ENCODE results near the gene MAL. TPM values are rescaled to one million over a fixed set of nuclear protein-coding genes. Genes with fewer than 3 reads are reported as not detected.

The MAL gene
- total RNA-seq, 1 experiment from 2014 or later = 0.22 TPM

DNA sequence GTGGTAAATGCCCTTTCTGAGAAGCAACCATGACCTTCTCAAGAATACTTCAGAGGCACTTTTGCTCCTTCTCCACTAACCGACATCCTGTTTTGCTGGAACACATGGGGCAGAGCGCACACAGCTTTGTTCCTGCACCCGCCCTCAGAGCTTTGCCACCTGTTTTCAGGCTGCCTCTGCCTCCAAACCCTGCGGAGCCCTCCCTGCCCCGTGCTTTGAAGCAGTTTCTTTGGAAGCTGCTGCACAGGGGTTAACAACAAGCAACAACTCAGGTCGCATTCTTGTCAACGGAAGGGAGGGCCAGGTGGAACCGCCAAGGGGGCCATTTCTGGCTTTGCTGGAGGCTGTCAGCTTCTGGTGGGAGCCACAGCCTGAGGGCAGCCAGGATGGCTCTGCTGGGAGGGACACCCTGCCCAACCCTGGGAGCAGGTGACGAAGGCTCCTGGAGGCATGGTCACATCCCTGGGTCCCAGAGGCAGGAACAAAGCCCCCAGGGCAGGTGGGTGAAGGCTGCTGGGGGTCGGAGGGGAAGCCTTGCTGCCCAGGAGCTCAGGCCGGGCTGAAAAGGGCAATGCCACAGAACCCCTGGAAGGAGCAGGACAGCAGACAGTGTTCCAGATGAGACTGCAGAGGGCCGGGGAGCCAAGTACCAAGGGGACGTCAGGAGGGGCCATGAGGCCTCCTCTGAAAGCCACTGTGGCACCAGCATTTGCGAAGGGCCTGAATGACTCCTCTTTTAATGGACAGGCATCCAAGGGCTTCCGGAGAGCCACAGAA, 49.3 kb downstream of the MAL start:
- no peak for TF ChIP-seq TP53 (CRISPR knock-in tag; IDR thresholded peaks at IDR 0.05)
- TF ChIP-seq CREM (CRISPR knock-in tag; IDR thresholded peaks at IDR 0.05) = no peak
- no peak for TF ChIP-seq SOX15 (CRISPR knock-in tag; IDR thresholded peaks at IDR 0.05)
- TF ChIP-seq JUN (CRISPR knock-in tag; IDR thresholded peaks at IDR 0.05) = no peak
- TF ChIP-seq CREB1 (CRISPR knock-in tag; IDR thresholded peaks at IDR 0.05) = no peak
- no peak for TF ChIP-seq CBFB (CRISPR knock-in tag; IDR thresholded peaks at IDR 0.05; ENCODE audit: low read depth)
- no peak for TF ChIP-seq ZNF423 (CRISPR knock-in tag; IDR thresholded peaks at IDR 0.05)
- TF ChIP-seq ZBTB43 (CRISPR knock-in tag; IDR thresholded peaks at IDR 0.05) = no peak
- no peak for TF ChIP-seq E2F5 (CRISPR knock-in tag; IDR thresholded peaks at IDR 0.05)
- TF ChIP-seq FOXJ3 (CRISPR knock-in tag; IDR thresholded peaks at IDR 0.05; ENCODE audit: borderline replicate concordance) = no peak
- TF ChIP-seq ATF3 (CRISPR knock-in tag; conservative IDR thresholded peaks at IDR 0.05) = no peak
- no peak for TF ChIP-seq ZNF263 (CRISPR knock-in tag; IDR thresholded peaks at IDR 0.05; ENCODE audit: low read depth)
- TF ChIP-seq, protein P1, sequence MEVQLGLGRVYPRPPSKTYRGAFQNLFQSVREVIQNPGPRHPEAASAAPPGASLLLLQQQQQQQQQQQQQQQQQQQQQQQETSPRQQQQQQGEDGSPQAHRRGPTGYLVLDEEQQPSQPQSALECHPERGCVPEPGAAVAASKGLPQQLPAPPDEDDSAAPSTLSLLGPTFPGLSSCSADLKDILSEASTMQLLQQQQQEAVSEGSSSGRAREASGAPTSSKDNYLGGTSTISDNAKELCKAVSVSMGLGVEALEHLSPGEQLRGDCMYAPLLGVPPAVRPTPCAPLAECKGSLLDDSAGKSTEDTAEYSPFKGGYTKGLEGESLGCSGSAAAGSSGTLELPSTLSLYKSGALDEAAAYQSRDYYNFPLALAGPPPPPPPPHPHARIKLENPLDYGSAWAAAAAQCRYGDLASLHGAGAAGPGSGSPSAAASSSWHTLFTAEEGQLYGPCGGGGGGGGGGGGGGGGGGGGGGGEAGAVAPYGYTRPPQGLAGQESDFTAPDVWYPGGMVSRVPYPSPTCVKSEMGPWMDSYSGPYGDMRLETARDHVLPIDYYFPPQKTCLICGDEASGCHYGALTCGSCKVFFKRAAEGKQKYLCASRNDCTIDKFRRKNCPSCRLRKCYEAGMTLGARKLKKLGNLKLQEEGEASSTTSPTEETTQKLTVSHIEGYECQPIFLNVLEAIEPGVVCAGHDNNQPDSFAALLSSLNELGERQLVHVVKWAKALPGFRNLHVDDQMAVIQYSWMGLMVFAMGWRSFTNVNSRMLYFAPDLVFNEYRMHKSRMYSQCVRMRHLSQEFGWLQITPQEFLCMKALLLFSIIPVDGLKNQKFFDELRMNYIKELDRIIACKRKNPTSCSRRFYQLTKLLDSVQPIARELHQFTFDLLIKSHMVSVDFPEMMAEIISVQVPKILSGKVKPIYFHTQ (CRISPR knock-in tag; IDR thresholded peaks at IDR 0.05) = no peak
- TF ChIP-seq ZNF121 (CRISPR knock-in tag; IDR thresholded peaks at IDR 0.05) = no peak
- no peak for TF ChIP-seq USF1 (CRISPR knock-in tag; IDR thresholded peaks at IDR 0.05)
- Mint-ChIP-seq H3K9me3 (peaks cover 3% of the 10 kb centered on the region; the same call in 1 of the 2 replicates), H3K36me3 (no peaks in the 10 kb centered on the region), H3K27me3 (ENCODE audit: low read depth) (peaks cover 6% of the 10 kb centered on the region; the same call in 1 of the 2 replicates), H3K27ac (no peak overlapping the region), H3K4me3 (no peak overlapping the region), H3K4me1 (peaks cover 23% of the 10 kb centered on the region)
- no peak for DNase-seq (ENCODE audit: low spot score)
- ChIA-PET POLR2A (interaction anchor here (1.6 kb wide), 1 partner anchor 11 kb away, joined by 4 read pairs; no protein-coding TSS in a partner anchor), CTCF (interaction anchor here (0.6 to 5.2 kb wide), 4 partner anchors 41 to 52 kb away, joined by 4 to 66 read pairs (median 4); no protein-coding TSS in a partner anchor)
- no peak for ATAC-seq

GRCh38 chr2:95075440-95076132, 50.1 kb downstream of the MAL start:
- ATAC-seq (no peak), DNase-seq (ENCODE audit: low spot score) (no peak)
- ChIA-PET POLR2A (interaction anchor here (1.6 kb wide), 1 partner anchor 12 kb away, joined by 4 read pairs; no protein-coding TSS in a partner anchor), CTCF (interaction anchor here (0.6 to 5.2 kb wide), 11 partner anchors 11 to 314 kb away, joined by 3 to 66 read pairs (median 4); no protein-coding TSS in a partner anchor)
- Mint-ChIP-seq H3K9me3 (peaks cover 3% of the 10 kb centered on the region; the same call in 1 of the 2 replicates), H3K36me3 (no peaks in the 10 kb centered on the region), H3K27me3 (ENCODE audit: low read depth) (peaks cover 6% of the 10 kb centered on the region), H3K4me1 (peaks cover 24% of the 10 kb centered on the region), H3K27ac (no peak overlapping the region), H3K4me3 (peak overlapping the region; percentile 65; the same call in 1 of the 2 replicates)
- TF ChIP-seq, protein P1 (CRISPR knock-in tag; IDR thresholded peaks at IDR 0.05) = no peak
- TF ChIP-seq NR2C2 (CRISPR knock-in tag; IDR thresholded peaks at IDR 0.05) (no peak), ELF4 (CRISPR knock-in tag; IDR thresholded peaks at IDR 0.05; ENCODE audit: low read depth) (no peak), CTCF (IDR thresholded peaks at IDR 0.05) (no peak), ATF1 (CRISPR knock-in tag; IDR thresholded peaks at IDR 0.05) (no peak)
- TF ChIP-seq, protein P2, sequence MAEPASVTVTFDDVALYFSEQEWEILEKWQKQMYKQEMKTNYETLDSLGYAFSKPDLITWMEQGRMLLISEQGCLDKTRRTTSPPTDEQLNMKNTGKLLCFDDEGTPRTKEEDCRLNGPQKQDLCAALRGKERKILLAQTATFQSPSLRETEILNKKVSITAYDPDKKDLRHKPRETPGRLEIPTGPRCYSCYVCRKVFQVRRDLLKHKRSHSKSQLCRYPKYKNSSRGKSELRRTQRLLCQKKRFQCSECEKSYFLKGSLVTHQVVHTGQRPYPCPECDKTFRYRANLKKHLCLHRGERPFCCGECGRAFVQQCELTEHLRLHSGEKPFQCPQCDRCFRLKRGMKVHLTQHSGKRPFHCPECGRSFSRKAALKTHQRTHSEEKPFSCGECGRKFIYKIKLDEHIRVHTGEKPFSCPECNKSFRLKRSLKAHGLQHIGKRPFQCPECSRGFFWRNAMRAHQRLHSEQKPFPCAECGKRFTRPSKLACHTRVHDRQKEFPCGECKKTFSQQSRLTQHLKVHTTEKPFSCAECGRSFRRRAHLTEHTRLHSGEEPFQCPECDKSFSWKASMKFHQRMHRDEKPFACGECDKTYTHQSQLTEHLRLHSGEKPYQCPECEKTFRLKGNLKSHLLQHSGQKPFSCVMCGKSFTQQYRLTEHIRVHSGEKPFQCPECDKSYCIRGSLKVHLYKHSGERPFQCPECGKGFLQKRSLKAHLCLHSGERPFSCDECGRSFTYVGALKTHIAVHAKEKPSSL (CRISPR knock-in tag; conservative IDR thresholded peaks at IDR 0.05) = no peak
